A673 (cell line): ENCODE results near the gene DNAJC1. TPM values are rescaled to one million over a fixed set of nuclear protein-coding genes. Genes with fewer than 3 reads are reported as not detected.

Source experiments
- BruUV-seq: library from RNA; stranded (reverse); fragments of 400-500 nt; replicated peaks from 2 replicates; lab custom pipeline; 2021; lab: Mats Ljungman, UMichigan
- CTCF ChIA-PET: fragments of 300-600 bp; sonication (Branson Sonifier 250); formaldehyde crosslinking; loops from one replicate; lab custom pipeline; 2022; ENCODE audit warnings: antibody characterized with exemption; lab: Charles Lee
- POLR2A ChIA-PET: fragments of 300-600 bp; sonication (Branson Sonifier 250); formaldehyde crosslinking; loops from one replicate; lab custom pipeline; 2022; ENCODE audit warnings: antibody characterized with exemption; ENCODE audit not compliant: low non-redundant PET; lab: Charles Lee
- DNase-seq: peaks from one replicate; pipeline ENCODE4 v3.0.0-alpha.2; 2015; ENCODE audit warnings: low spot score
- H3K27ac ChIP-seq: fragments of 200-600 bp; sonication (generic); 2 replicates; pipeline ENCODE4 v1.5.1; 2016; ENCODE audit warnings: mixed run types, low read depth, mild to moderate bottlenecking, mixed read lengths, antibody characterized with exemption, low read length; ENCODE audit not compliant: poor library complexity, severe bottlenecking
- H3K27me3 ChIP-seq: fragments of 200-600 bp; sonication (generic); replicated peaks from 2 replicates; pipeline ENCODE4 v1.6.1; 2017; ENCODE audit warnings: mixed run types, low read depth, mild to moderate bottlenecking, mixed read lengths, antibody characterized with exemption, low read length; ENCODE audit not compliant: insufficient read depth, poor library complexity
- H3K36me3 ChIP-seq: fragments of 200-600 bp; sonication (generic); 2 replicates; pipeline ENCODE4 v1.6.1; 2016; ENCODE audit warnings: mixed run types, mild to moderate bottlenecking, mixed read lengths, antibody characterized with exemption, low read length; ENCODE audit not compliant: insufficient read depth, poor library complexity, severe bottlenecking
- H3K4me1 ChIP-seq: fragments of 200-600 bp; sonication (generic); 2 replicates; pipeline ENCODE4 v1.6.1; 2017; ENCODE audit warnings: mixed run types, mild to moderate bottlenecking, mixed read lengths, antibody characterized with exemption, low read length; ENCODE audit not compliant: insufficient read depth, poor library complexity, severe bottlenecking
- H3K4me3 ChIP-seq: fragments of 200-600 bp; sonication (generic); 2 replicates; pipeline ENCODE4 v1.5.1; 2016; ENCODE audit warnings: low read depth, mixed run types, mild to moderate bottlenecking, mixed read lengths, low read length; ENCODE audit not compliant: poor library complexity, severe bottlenecking
- H3K9me3 ChIP-seq: fragments of 200-600 bp; sonication (generic); 2 replicates; pipeline ENCODE4 v1.6.1; 2016; ENCODE audit warnings: mixed run types, low read depth, mild to moderate bottlenecking, mixed read lengths, antibody characterized with exemption, low read length; ENCODE audit not compliant: poor library complexity, severe bottlenecking
- EZH2 ChIP-seq: fragments of 200-600 bp; sonication (generic); IDR thresholded peaks from 2 replicates; pipeline ENCODE4 v1.6.1; 2017; ENCODE audit warnings: borderline replicate concordance, low read depth, mild to moderate bottlenecking, mixed read lengths, antibody characterized with exemption, low read length; ENCODE audit not compliant: poor library complexity, severe bottlenecking
- intact Hi-C: fragments of 100-400 bp; cut with micrococcal nuclease; formaldehyde crosslinking; loops from one replicate; pipeline ENCODE4 v1.10.0; 2022; ENCODE audit not compliant: unreplicated experiment
- total RNA-seq: library from RNA; stranded (reverse); gene quantifications from 2 replicates; pipeline ENCODE4 v1.2.3, GENCODE V29; 2021
- TF ChIP-seq, protein P1 (sequence below): fragments of 300-800, 200-600 bp; sonication (generic); conservative IDR thresholded peaks from 2 replicates; pipeline ENCODE4 v1.5.1; 2017; ENCODE audit warnings: low read depth, mild to moderate bottlenecking, antibody characterized with exemption, low read length, moderate library complexity, mixed read lengths

DNAJC1 gene
- total RNA-seq, 1 experiment from 2014 or later: 21.2 TPM

DNA sequence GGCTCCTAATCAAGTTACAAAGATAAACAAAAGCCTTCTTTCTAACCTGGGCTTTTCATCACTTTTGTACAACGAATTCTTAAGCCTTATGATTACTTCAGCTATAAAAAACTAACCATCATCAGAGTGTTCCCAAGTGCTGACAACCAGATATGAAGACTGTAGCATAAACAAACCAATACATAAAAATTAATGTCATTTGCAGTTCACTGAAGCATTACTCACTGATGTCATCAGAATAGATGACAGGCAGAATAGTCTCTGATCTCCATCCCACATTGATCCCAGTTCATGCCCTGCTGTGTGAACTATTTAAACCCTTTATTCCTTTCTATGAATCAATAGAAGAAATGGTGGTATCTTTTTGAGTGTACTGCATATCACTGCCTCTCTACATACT lies 84.4 kb downstream of the DNAJC1 start:
- POLR2A ChIA-PET: no interaction called here

DNA sequence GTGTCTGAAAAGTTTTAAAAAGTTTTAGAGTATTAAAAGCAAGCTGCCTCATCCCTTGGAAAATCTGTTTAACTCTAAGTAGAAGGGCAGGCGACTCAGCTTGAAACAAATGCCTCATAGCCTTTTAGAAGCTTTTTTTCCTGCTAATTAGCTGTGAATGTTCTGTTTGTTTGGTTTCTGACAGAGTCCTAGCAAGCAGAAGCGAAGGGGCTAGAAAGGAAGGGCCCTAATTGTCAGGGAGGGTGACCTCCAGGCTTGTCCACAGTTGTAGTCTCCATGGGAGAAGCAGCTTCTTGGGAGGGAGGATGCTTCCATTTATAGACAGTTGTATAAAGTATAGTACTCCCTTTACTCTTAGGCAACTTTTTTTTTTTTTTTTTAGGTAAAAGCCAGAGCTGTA lies 90.9 kb downstream of the DNAJC1 start:
- Histone ChIP-seq H3K4me1 (no peaks in the 10 kb centered on the region), H3K27me3 (no peaks in the 10 kb centered on the region), H3K9me3 (no peaks in the 10 kb centered on the region), H3K4me3 (no peak overlapping the region), H3K36me3 (no peaks in the 10 kb centered on the region), H3K27ac (no peak overlapping the region)
- BruUV-seq: no TSS peak
- DNase-seq: no peak
- intact Hi-C loops: no loop called here
- TF ChIP-seq, protein P1, sequence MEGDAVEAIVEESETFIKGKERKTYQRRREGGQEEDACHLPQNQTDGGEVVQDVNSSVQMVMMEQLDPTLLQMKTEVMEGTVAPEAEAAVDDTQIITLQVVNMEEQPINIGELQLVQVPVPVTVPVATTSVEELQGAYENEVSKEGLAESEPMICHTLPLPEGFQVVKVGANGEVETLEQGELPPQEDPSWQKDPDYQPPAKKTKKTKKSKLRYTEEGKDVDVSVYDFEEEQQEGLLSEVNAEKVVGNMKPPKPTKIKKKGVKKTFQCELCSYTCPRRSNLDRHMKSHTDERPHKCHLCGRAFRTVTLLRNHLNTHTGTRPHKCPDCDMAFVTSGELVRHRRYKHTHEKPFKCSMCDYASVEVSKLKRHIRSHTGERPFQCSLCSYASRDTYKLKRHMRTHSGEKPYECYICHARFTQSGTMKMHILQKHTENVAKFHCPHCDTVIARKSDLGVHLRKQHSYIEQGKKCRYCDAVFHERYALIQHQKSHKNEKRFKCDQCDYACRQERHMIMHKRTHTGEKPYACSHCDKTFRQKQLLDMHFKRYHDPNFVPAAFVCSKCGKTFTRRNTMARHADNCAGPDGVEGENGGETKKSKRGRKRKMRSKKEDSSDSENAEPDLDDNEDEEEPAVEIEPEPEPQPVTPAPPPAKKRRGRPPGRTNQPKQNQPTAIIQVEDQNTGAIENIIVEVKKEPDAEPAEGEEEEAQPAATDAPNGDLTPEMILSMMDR: no peak
- TF ChIP-seq EZH2: no peak
- CTCF ChIA-PET: no interaction called here
- POLR2A ChIA-PET: no interaction called here

More for the DNA sequence above, 84.4 kb downstream of the DNAJC1 start:
- no peak for DNase-seq
- H3K4me3 ChIP-seq: no peak overlapping the region
- CTCF ChIA-PET: no interaction called here
- BruUV-seq: no TSS peak
- no peaks in the 10 kb centered on the region for H3K9me3 ChIP-seq
- no peaks in the 10 kb centered on the region for H3K4me1 ChIP-seq
- intact Hi-C loops: no loop called here
- TF ChIP-seq, protein P1: no peak
- no peak for TF ChIP-seq EZH2
- H3K36me3 ChIP-seq: no peaks in the 10 kb centered on the region
- H3K27ac ChIP-seq: no peak overlapping the region
- H3K27me3 ChIP-seq: no peaks in the 10 kb centered on the region

DNA sequence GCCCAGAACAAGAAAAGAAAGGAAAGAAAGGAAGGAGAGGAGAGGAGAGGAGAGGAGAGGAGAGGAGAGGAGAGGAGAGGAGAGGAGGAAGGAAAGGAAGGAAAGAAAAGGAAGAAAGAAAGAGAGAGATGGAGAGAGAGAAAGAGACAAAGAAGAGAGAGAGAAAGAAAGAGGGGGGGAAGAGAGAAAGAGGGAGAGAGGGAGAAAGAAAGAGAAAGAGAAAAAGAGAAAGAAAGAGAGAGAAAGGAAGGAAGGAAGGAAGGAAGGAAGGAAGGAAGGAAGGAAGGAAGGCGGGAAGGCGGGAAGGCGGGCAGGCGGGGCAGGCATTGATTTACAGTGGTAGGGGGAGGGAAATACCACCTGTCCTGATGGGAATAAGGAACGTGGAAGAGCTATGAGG lies 92.7 kb downstream of the DNAJC1 start:
- no peak overlapping the region for H3K27ac ChIP-seq
- ChIA-PET CTCF (no interaction called here), POLR2A (no interaction called here)
- H3K4me1 ChIP-seq: no peaks in the 10 kb centered on the region
- no peak for DNase-seq
- no peaks in the 10 kb centered on the region for H3K9me3 ChIP-seq
- H3K4me3 ChIP-seq: no peak overlapping the region
- TF ChIP-seq, protein P1: no peak
- TF ChIP-seq EZH2: no peak
- H3K36me3 ChIP-seq: no peaks in the 10 kb centered on the region
- intact Hi-C loops: no loop called here
- no peaks in the 10 kb centered on the region for H3K27me3 ChIP-seq
- no TSS peak for BruUV-seq
